ENCODE results near the gene C1orf198. TPM values are rescaled to one million over a fixed set of nuclear protein-coding genes. Genes with fewer than 3 reads are reported as not detected.

C1orf198 gene
- total and polyA plus RNA-seq, 2 of the 8 experiments (the other 6 are each of a cell fraction or from before 2014, with no cell fraction given): 30.6 to 45.0 TPM

GRCh38 chr1:230864441-230864840 is 3.9 kb downstream of the C1orf198 start:
- no peak overlapping the region for H3K9ac ChIP-seq (replicated peaks in 1 of 4; ENCODE audit: extremely low read depth in 1 of 4, low read depth in 3 of 4, low read length in 3 of 4)
- no peak for FAIRE-seq
- no peak overlapping the region for H2BK5ac ChIP-seq (ENCODE audit: low read depth, low read length)
- H2BK12ac ChIP-seq (ENCODE audit: low read depth, low read length): no peak overlapping the region
- peaks cover 3 to 10% of the 10 kb centered on the region in 2 experiments for H4K20me1 ChIP-seq (replicated peaks in 1 of 2; ENCODE audit: control insufficient read depth in 1 of 2, insufficient read depth in 2 of 2, low read length in 2 of 2)
- no peak overlapping the region for H3K27ac ChIP-seq (ENCODE audit: low read depth, low read length)
- peaks cover 9% of the 10 kb centered on the region for H3K23me2 ChIP-seq (ENCODE audit: low read depth, low read length)
- H2BK20ac ChIP-seq (ENCODE audit: low read length): no peak overlapping the region
- no peak overlapping the region for H2BK15ac ChIP-seq (ENCODE audit: low read length)
- H2BK120ac ChIP-seq (replicated peaks; ENCODE audit: low read depth, low read length): no peak overlapping the region
- H3K79me1 ChIP-seq (ENCODE audit: low read depth, low read length): peaks cover 2% of the 10 kb centered on the region; the same call in 1 of the 2 replicates
- no peak overlapping the region for H2AFZ ChIP-seq (ENCODE audit: low read length)
- no peak for DNase-seq (ENCODE audit: low read depth in 1 of 2, low spot score in 2 of 2)
- peaks cover 2 to 13% (median 9%) of the 10 kb centered on the region in 4 experiments for H3K4me1 ChIP-seq (replicated peaks in 1 of 4; ENCODE audit: control insufficient read depth in 3 of 4, insufficient read depth in 4 of 4, low read length in 3 of 4)
- no peaks in the 10 kb centered on the region for H3K36me3 ChIP-seq (ENCODE audit: control insufficient read depth in 2 of 4, insufficient read depth in 4 of 4, low read length in 3 of 4)
- H4K91ac ChIP-seq (replicated peaks; ENCODE audit: insufficient read length, low read length): no peak overlapping the region
- no peak overlapping the region for H3K14ac ChIP-seq (ENCODE audit: insufficient read length)
- H3K23ac ChIP-seq (ENCODE audit: insufficient read length): no peak overlapping the region
- H3K18ac ChIP-seq (ENCODE audit: extremely low read depth, low read length): no peak overlapping the region
- WGBS, 2 experiments (ENCODE audit: extremely low coverage in 1 of 2, insufficient coverage in 1 of 2, insufficient read length in 1 of 2, insufficient replicate concordance in 2 of 2, low coverage in 1 of 2, low lambda C conversion rate in 2 of 2, missing lambda C conversion rate in 1 of 2): 93% methylated on average over 9 of the region's 9 CpGs; no CpG with 5 or more reads in 1 of the 2 experiments
- peaks cover 0 to 2% (median 0%) of the 10 kb centered on the region in 4 experiments; a peak in 2 of 7 replicates for H3K27me3 ChIP-seq (replicated peaks in 1 of 4; ENCODE audit: control insufficient read depth in 3 of 4, extremely low read depth in 1 of 4, insufficient read depth in 3 of 4, low read length in 3 of 4)
- no peak overlapping the region for H3K4ac ChIP-seq (replicated peaks; ENCODE audit: insufficient read length, low read depth, low read length)
- H3K9me3 ChIP-seq (ENCODE audit: insufficient read depth in 2 of 2, low read depth in 1 of 2, low read length in 1 of 2): no peaks in the 10 kb centered on the region
- no peak overlapping the region for H3K4me3 ChIP-seq (ENCODE audit: extremely low read depth in 1 of 4, insufficient read depth in 2 of 4, low read depth in 3 of 4, low read length in 4 of 4)
- POLR2A ChIA-PET (ENCODE audit: partially characterized antibody): interaction anchor here (1.6 kb wide), 1 partner anchor 10 kb away, joined by 5 read pairs; no protein-coding TSS in a partner anchor
- no peak overlapping the region for H4K8ac ChIP-seq (ENCODE audit: extremely low read depth, insufficient read depth, low read length)
- no peak overlapping the region for H3K56ac ChIP-seq (replicated peaks; ENCODE audit: insufficient read length, low read depth, low read length)
- no peak overlapping the region for H4K5ac ChIP-seq (ENCODE audit: insufficient read length, low read depth, low read length)
- H3K79me2 ChIP-seq (ENCODE audit: control insufficient read depth in 1 of 2, insufficient read depth in 2 of 2, low read length in 2 of 2): peaks cover 0 to 75% of the 10 kb centered on the region in 2 experiments; a peak in 2 of 4 replicates
- H2AK5ac ChIP-seq (ENCODE audit: low read depth, low read length): no peak overlapping the region
- H3K4me2 ChIP-seq (ENCODE audit: insufficient read depth in 1 of 2, low read depth in 2 of 2, low read length in 2 of 2): no peak overlapping the region; a peak in 2 of 4 replicates
- CTCF ChIA-PET (ENCODE audit: partially characterized antibody): interaction anchor here (0.6 to 1.9 kb wide), 3 partner anchors 66 to 326 kb away, joined by 3 to 8 read pairs (median 5); no protein-coding TSS in a partner anchor
- TF ChIP-seq ATF3 (IDR thresholded peaks at IDR 0.05; ENCODE audit: insufficient read depth, low read depth, low read length) (no peak), CREB1 (IDR thresholded peaks at IDR 0.05) (no peak), POLR2AphosphoS5 (IDR thresholded peaks at IDR 0.05; ENCODE audit: low read depth, low read length) (no peak), PHF8 (conservative IDR thresholded peaks at IDR 0.05; ENCODE audit: low read depth, low read length) (no peak), CHD2 (IDR thresholded peaks at IDR 0.05; ENCODE audit: low read length) (no peak), TAF1 (IDR thresholded peaks at IDR 0.05; ENCODE audit: low read depth, low read length) (no peak), POU5F1 (IDR thresholded peaks at IDR 0.05; ENCODE audit: low read depth, low read length) (no peak), RNF2 (IDR thresholded peaks at IDR 0.05; ENCODE audit: borderline replicate concordance, low read depth, low read length, missing control alignments, poor library complexity, severe bottlenecking) (no peak), EZH2 (IDR thresholded peaks at IDR 0.05; ENCODE audit: low read depth, low read length, severe bottlenecking) (no peak), SUZ12 (IDR thresholded peaks at IDR 0.05; ENCODE audit: low read length) (no peak), SP1 (IDR thresholded peaks at IDR 0.05; ENCODE audit: low read depth, low read length) (no peak), GTF2F1 (IDR thresholded peaks at IDR 0.05; ENCODE audit: borderline replicate concordance, low read depth, low read length) (no peak), BACH1 (IDR thresholded peaks at IDR 0.05; ENCODE audit: low read length) (no peak), RBBP5 (IDR thresholded peaks at IDR 0.05; ENCODE audit: borderline replicate concordance, low read depth, low read length) (no peak)
